ENCODE data around the gene HES2. TPM values are rescaled to one million over a fixed set of nuclear protein-coding genes. Genes with fewer than 3 reads are reported as not detected.
A peak's percentile ranks its signal among the peaks of the same experiment; 100 is the strongest.
"Not testable (repeated sequence)": the region's sequence is repeated elsewhere in the genome, so short reads cannot be mapped to it uniquely, and the experiment has no call there.

The HES2 gene
- total and polyA plus RNA-seq, 2 experiments from 2014 or later = 0.27 to 1.2 TPM

GRCh38 chr1:6447016-6447817 lies 27.5 kb upstream of the HES2 start:
- H3K4me2 ChIP-seq = peak overlapping the region; percentile 81

GRCh38 chr1:6446665-6447015 lies 26.9 kb upstream of the HES2 start:
- Histone ChIP-seq H3K9me3 (ENCODE audit: low read depth) (no peaks in the 10 kb centered on the region), H3K27me3 (peaks cover 20% of the 10 kb centered on the region), H3K79me2 (no peaks in the 10 kb centered on the region), H3K4me3 (no peak overlapping the region), H3K4me1 (ENCODE audit: insufficient read depth) (peaks cover 19% of the 10 kb centered on the region), H4K20me1 (ENCODE audit: insufficient read depth, poor library complexity, severe bottlenecking) (no peaks in the 10 kb centered on the region), H3K4me2 (peak overlapping the region; percentile 81), H3K27ac (no peak overlapping the region), H3K36me3 (replicated peaks; ENCODE audit: insufficient read depth, low read depth) (no peaks in the 10 kb centered on the region), H2AFZ (no peak overlapping the region), H3K9me2 (replicated peaks; ENCODE audit: insufficient read depth) (no peaks in the 10 kb centered on the region)
- 64% methylated on average over 4 of the region's 4 CpGs for WGBS (ENCODE audit: low lambda C conversion rate, missing lambda C conversion rate)
- no peak for TF ChIP-seq CTCF (IDR thresholded peaks at IDR 0.05; ENCODE audit: poor library complexity)
- DNase-seq (ENCODE audit: low spot score) = no peak

More at GRCh38 chr1:6447016-6447817, 27.5 kb upstream of the HES2 start:
- Histone ChIP-seq H3K79me2 (no peaks in the 10 kb centered on the region), H3K4me1 (ENCODE audit: insufficient read depth) (peaks cover 19% of the 10 kb centered on the region), H3K27ac (no peak overlapping the region), H3K9me2 (replicated peaks; ENCODE audit: insufficient read depth) (no peaks in the 10 kb centered on the region), H3K4me3 (no peak overlapping the region), H3K27me3 (peaks cover 20% of the 10 kb centered on the region), H2AFZ (no peak overlapping the region), H4K20me1 (ENCODE audit: insufficient read depth, poor library complexity, severe bottlenecking) (no peaks in the 10 kb centered on the region), H3K36me3 (replicated peaks; ENCODE audit: insufficient read depth, low read depth) (no peaks in the 10 kb centered on the region), H3K9me3 (ENCODE audit: low read depth) (no peaks in the 10 kb centered on the region)
- DNase-seq (ENCODE audit: low spot score) = no peak
- peak; percentile 45 for TF ChIP-seq EZH2 (IDR thresholded peaks at IDR 0.05; ENCODE audit: borderline replicate concordance)
- TF ChIP-seq EZH2phosphoT487 (IDR thresholded peaks at IDR 0.05; ENCODE audit: low read depth, severe bottlenecking, unreplicated experiment) = no peak
- TF ChIP-seq CTCF (IDR thresholded peaks at IDR 0.05; ENCODE audit: poor library complexity) = no peak
- WGBS (ENCODE audit: low lambda C conversion rate, missing lambda C conversion rate) = 8% methylated on average over 48 of the region's 67 CpGs

DNA sequence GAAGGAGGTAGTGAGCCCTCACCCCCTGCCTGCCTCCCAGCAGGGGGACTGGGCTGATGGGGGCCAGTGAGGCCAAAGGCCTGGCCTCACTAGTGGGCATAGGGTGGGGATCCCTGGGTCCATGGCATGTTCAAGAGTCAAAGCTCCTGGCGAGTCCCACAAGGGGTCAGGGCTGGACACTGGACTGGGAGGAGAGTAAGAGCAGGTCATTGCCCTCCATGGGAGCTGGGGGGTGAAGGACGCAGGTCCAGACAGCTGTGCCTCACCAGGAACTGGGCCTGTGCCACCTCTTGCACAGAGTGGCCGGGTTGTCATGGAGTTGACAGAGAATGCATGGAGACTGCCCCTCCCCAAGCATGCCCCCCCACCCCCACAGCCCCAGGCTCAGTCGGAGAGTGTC lies 26.2 kb upstream of the HES2 start:
- not testable (repeated sequence) for H3K4me3 ChIP-seq
- 91% methylated on average over 3 of the region's 4 CpGs for WGBS (ENCODE audit: low lambda C conversion rate, missing lambda C conversion rate)
- peaks cover 26% of the 10 kb centered on the region for H3K27me3 ChIP-seq

GRCh38 chr1:6445062-6445763 lies 25.5 kb upstream of the HES2 start:
- no peak for TF ChIP-seq EZH2phosphoT487 (IDR thresholded peaks at IDR 0.05; ENCODE audit: low read depth, severe bottlenecking, unreplicated experiment)
- no peak for TF ChIP-seq EZH2 (IDR thresholded peaks at IDR 0.05; ENCODE audit: borderline replicate concordance)
- peak; percentile 51 for TF ChIP-seq CTCF (IDR thresholded peaks at IDR 0.05; ENCODE audit: poor library complexity)
- no peak overlapping the region for H3K4me2 ChIP-seq
- H3K9me3 ChIP-seq (ENCODE audit: low read depth) = no peaks in the 10 kb centered on the region
- 55% methylated on average over 15 of the region's 19 CpGs for WGBS (ENCODE audit: low lambda C conversion rate, missing lambda C conversion rate)
- H3K36me3 ChIP-seq (replicated peaks; ENCODE audit: insufficient read depth, low read depth) = no peaks in the 10 kb centered on the region
- no peaks in the 10 kb centered on the region for H3K79me2 ChIP-seq
- H3K4me1 ChIP-seq (ENCODE audit: insufficient read depth) = peaks cover 19% of the 10 kb centered on the region
- peaks cover 27% of the 10 kb centered on the region for H3K27me3 ChIP-seq
- H3K27ac ChIP-seq = no peak overlapping the region
- no peak overlapping the region for H3K4me3 ChIP-seq
- H4K20me1 ChIP-seq (ENCODE audit: insufficient read depth, poor library complexity, severe bottlenecking) = no peaks in the 10 kb centered on the region
- no peak overlapping the region for H2AFZ ChIP-seq
- H3K9me2 ChIP-seq (replicated peaks; ENCODE audit: insufficient read depth) = no peaks in the 10 kb centered on the region
- peak; percentile 69 for DNase-seq (ENCODE audit: low spot score)

More for the DNA sequence above, 26.2 kb upstream of the HES2 start:
- not testable (repeated sequence) for H2AFZ ChIP-seq; H4K20me1 ChIP-seq (ENCODE audit: insufficient read depth, poor library complexity, severe bottlenecking); H3K4me2 ChIP-seq; H3K27ac ChIP-seq; DNase-seq (ENCODE audit: low spot score); H3K36me3 ChIP-seq (replicated peaks; ENCODE audit: insufficient read depth, low read depth); H3K79me2 ChIP-seq; H3K9me3 ChIP-seq (ENCODE audit: low read depth); H3K9me2 ChIP-seq (replicated peaks; ENCODE audit: insufficient read depth)
- H3K4me1 ChIP-seq (ENCODE audit: insufficient read depth) = peaks cover 19% of the 10 kb centered on the region
